Germinal center (tissue), 1 donor: ENCODE measurements around the gene RHOT2.

Source experiments
- DNase-seq: peaks from one replicate; pipeline ENCODE4 v3.0.0; 2012; ENCODE audit warnings: mixed read lengths, low spot score

RHOT2 gene

DNA sequence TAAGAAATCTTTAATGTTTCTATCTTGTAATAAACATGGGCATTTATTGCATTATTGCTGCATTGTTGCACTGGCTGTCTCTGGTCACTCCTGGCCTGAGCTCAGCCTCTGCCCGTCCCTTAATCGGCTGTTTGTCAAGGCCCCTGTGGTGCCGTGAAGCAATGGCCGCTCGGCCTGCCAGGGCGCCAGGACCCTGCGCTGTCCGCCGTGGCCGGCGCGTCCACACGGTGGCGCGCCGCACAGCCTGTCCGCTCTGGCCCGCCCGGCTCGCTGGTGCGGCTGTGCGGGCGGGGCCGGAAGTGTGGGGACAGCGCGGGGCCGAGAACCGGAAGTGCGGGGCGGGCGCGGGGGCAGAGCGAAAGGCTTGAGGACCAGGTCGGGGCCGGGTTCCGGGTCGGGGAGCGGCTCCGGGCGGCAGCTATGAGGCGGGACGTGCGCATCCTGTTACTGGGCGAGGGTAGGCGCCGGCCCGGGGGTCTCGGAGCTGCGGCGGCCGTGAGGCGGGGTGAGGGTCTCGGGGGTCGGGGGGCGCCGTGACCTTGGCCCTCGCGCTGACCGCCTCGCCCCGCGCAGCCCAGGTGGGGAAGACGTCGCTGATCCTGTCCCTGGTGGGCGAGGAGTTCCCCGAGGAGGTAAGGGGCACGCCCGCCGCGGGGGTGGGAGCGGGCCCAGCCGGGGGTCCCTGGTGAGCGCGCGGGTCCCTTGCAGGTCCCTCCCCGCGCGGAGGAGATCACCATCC, at the start of gene RHOT2:
Gene RHOT2, plus strand, starts transcription at position 353 of the 739 bp plus-strand sequence. Its CDS starts 68 bp downstream, at position 421.
- peak; percentile 81 for DNase-seq

GRCh38 chr16:619476-620100, 48.3 kb upstream of the RHOT2 start:
- DNase-seq, result no peak

DNA sequence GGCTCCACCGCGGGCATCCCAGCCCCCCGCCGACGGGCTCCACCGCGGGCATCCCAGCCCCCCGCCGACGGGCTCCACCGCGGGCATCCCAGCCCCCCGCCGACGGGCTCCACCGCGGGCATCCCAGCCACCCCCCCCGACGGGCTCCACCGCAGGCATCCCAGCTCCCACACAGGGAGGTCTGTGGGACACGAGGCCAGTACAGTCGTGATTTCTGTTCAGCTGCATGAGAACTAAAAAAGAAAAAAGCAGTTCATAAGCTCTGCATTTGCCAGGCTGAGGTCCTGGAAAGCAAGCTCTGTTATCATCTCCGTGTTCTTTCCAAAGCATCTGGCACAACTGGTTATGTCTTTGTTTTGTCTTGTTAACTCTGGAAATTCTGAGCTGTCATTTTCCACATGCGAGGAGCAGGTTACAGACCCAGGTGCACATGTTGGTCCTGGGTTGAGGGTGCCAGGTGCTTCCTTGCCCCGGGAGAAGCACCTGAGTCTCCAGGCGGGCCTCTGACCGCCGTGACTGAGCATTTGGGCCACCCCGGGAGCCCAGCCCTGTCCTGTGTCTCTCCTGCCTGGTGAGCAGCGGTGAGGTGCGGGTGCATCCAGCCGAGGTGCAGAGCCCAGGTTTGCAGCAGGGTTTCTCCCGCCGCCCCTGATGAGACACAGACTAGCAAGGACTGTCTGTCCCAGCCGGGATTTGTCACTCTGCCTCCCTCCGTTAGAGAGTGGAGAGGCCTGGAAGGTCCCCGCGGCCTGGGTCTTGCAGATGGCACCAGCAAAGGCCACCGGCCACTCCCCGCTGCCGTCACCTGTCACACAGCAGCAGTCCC, 47.0 kb upstream of the RHOT2 start:
- DNase-seq, result no peak

DNA sequence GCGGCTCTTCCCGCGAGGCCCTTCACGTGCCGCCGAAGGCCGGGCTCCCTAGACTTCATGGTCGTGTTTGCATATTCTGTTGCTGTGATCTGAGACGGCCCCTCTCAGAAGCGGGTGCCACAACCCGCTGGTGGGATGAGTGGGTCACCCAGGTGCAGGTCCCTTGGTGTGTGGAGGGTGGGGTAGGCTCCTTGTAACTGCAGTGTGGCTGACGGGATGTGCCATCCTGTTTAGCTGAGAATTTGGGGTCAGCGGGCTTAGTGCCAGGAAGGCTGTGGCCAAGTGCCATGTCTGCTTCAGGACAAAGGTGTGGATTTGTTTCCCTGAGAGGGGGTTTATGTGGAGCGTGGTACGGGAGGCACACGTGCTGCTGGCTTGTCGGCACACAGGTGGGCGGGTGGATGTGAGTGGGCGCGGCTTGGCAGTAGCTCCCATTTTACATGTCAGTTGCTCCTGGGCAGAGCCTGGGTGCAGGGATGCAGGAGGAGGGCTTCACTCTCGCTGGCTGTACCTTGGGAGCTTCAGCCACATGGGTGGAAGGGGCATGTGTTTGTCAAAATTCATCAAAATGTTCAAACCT, 46.3 kb upstream of the RHOT2 start:
- DNase-seq, result no peak

- no peak for DNase-seq
Observed at GRCh38 chr16:622920-623280, 45.0 kb upstream of the RHOT2 start.

GRCh38 chr16:624526-625070, 43.3 kb upstream of the RHOT2 start:
- DNase-seq, result no peak

GRCh38 chr16:625117-625976, 42.6 kb upstream of the RHOT2 start:
- DNase-seq, result no peak

DNA sequence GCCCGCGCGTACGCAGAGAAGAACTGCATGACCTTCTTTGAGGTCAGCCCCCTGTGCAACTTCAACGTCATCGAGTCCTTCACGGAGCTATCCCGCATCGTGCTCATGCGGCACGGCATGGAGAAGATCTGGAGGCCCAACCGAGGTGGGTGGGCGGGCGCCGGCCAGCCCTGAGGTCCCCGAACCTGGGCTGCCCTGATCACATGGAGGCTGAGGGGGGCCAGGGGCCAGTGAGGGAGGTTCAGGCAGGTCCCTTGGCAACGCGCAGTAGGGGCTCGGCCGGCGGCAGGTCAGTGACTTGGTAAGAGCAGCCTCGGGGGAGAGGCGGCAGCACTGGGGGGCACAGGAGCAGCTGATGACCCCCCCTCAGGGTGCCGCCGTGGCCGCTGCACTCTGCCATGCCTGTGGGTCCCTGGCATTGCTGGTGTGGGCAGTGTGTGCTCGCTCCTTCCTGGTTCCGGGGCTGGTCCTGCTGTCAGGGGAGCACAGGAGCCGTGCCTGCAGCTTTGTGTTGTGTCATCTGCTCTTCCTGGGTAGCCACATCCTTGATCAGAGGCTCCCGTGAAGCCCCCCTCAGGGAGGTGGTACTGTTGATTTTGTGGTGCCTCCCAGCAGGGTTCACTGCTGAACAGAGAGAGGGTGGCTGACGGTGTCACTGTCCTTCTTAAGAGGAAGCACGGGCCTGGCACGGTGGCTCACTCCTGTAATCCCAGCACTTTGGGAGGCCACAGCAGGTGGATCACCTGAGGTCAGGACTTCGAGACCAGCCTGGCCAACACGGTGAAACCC, 41.8 kb upstream of the RHOT2 start:
- DNase-seq, result no peak

DNA sequence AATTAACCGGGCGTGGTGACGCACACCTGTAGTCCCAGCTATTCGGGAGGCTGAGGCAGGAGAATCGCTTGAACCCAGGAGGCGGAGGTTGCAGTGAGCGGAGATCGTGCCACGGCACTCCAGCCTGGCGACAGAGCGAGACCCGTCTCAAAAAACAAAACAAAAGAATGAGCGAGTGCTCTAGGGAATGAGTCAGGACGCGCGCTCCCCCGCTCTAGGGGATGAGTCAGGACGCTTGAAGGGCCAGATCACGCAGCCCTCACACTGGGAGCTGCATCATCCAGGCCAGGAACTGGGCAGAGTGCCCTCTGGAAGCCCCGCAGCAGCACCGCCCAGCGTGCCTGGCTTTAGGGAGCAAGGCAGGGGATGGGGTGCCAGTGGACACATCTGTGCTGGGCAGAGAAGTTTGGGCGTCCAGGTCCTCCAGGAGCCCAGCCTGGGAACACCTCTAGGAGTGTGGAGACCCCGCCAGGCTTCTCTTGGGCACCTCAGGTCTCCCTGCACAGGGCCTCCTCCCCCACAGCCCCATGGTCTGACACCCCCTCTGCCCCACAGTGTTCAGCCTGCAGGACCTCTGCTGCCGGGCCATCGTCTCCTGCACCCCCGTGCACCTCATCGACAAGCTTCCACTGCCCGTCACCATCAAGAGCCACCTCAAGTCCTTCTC, 41.0 kb upstream of the RHOT2 start:
- DNase-seq, result no peak

DNA sequence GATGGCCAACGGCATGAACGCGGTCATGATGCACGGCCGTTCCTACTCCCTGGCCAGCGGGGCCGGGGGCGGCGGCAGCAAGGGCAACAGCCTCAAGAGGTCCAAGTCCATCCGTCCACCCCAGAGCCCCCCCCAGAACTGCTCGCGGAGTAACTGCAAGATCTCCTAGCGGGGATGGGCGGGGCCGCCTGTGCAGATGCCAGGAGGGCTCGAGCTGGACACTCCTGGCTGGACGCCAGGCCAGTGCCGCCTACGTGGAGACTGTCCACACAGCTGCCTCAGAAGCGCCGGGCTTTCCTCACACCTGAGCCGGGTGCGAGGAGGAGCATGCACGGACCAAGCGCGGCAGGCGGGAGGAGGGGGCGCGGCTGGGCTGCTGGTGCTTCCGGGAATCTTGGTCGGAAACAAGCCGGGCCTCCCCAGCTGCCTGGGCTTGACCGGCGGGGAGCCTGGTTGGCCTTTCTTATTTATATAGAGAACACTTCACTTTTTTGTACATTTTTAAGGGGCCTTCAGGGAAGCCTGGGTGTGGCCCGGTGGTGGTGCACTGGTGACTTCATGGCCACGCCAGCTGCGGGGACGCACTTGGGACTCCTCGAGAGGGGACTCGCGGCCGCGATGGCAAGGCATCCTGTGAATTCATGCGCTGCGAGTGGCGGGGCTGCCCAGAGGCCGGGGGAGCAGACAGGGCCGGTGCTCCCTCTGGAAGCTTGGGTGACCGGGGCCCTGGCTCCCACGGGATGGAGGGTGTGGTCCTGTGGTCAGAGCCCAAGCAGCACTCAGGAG, 40.3 kb upstream of the RHOT2 start:
- no peak for DNase-seq

- no peak for DNase-seq
Observed at GRCh38 chr16:628321-629061, 39.4 kb upstream of the RHOT2 start.

DNA sequence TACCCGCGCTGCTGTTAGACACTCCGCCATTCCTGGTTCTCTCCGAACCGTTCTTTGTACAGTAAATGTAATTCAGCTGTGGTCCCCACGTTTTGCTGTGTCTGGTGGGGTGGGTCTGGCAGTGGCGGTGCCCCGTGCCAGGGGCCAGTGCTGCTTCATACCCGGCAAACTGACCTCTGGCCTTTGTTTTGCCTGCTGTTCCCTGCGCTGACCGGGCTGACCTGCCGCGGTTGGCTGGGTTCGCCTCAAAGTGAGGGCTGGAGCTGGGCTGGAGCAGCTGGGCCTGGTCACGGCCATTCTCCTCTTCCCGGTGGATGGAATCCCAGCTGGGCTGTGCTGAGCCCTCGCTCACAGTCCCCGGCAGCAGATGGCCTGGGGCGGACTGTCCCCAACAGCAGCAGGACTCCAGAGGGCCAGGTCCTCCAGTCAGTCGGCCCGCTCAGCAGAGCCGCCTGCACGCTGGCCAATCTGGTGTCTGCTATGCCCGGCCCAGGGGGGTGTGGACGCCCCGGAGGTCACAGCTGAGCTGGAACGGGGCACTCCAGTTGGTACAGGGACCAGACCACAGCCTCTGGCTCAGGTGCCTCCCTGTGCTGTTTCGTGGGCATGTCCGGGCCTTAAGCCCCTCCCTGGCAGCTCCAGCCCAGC, 38.6 kb upstream of the RHOT2 start:
- DNase-seq, result no peak

DNA sequence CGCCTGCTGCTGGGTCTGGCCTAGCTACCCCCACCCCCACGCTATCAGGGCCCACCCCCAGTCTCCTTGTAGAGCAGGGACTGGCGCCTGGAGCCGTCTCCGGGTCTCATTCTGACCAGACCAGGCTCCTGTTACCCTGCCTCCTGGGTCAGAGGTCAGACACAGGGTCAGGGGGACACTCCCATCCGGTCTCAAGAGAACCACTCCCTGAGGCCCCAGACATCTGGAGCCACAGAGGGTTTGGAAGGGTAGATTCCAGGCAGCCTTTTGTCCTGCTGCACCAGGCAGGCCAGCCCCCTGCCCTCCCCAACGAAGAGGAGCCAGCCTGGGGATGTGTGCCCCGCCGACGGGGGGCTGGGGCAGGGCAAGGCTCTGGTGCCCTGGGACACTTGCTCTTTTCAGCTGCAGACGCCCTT, 38.1 kb upstream of the RHOT2 start:
- DNase-seq, result no peak

DNA sequence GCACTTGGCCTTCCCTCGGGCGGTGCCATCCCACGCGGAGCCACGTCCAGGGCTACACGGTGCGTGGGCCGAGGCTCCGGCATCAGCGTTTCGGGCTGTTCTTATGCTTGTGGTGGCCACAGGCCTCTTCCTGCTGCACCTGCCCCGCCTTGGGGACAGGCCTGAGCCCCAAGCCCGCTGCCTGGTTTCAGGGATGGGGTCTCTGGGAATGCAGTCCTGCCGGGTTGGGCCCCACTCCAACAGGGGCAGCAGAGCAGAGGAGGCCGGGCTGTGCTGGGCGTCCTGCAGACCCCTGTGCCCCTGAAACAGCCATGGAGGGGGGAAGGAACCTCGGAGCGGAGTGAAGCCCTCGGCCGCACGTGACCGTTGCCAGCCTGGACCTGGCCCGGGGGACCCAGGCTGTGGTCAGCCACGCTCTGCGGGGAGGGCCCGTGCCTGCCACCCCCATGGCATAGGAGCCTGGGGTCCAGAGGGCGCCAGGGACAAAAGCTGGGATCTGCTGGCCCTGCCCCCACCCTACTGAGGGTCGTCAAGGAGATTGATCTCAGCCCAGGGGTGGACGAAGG, 37.6 kb upstream of the RHOT2 start:
- no peak for DNase-seq

DNA sequence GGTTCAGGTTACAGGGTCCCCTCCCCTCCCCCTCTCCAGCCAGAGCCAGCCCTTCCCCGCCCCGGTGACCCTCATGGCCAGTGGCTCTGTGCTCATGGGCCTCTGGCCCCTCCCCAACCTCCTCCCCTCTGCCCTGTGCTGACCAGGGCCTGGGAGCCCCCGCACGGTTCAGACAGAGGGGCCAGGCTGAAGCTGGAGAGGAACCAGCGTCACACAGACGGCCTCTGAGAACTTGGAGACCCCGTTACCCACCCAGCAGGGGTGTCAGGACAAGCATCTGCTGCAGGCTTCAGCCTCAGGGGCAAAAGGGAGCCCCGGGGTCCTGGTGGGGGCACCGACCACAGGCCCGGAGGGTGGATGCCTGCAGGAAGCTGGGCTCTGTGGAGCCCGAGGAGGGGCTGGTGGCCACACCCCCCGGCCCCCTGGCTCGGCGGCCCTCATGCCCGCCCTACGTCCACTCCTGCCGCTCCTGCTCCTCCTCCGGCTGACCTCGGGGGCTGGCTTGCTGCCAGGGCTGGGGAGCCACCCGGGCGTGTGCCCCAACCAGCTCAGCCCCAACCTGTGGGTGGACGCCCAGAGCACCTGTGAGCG, 37.0 kb upstream of the RHOT2 start, which contains the start of gene WFIKKN1:
Gene WFIKKN1, plus strand, starts transcription at position 171 of the 591 bp plus-strand sequence. Its CDS starts 269 bp downstream, at position 440.
- no peak for DNase-seq

GRCh38 chr16:631808-632358, 36.0 kb upstream of the RHOT2 start:
- no peak for DNase-seq
